HG03342 (cell line): Measurements from ENCODE around the gene SEPSECS.

Source experiments
- ATAC-seq: cut with Tn5 transposase; IDR thresholded peaks from one replicate; pipeline ENCODE4 v1.9.1; 2021; ENCODE audit warnings: mild to moderate bottlenecking, moderate library complexity; ENCODE audit not compliant: unreplicated experiment

The SEPSECS gene

DNA sequence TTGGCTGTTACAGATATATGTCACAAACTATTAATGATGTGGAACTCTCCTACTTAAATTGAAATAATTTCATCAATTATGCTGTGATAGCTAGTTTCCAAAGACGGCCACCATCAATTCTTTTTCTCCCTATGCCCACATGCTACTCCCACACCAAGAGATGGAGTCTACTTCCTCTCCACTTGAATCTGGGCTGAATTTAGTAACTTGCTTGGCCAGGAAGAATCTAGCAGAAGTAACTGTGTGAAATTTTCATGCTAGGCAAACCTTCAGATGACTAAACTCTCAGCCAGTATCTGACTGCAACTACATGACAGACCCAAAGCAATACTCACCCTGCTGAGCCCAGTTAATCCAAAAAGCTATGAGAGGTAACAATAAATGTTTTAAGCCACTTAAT, 3.2 kb downstream of the SEPSECS start:
- no peak for ATAC-seq

DNA sequence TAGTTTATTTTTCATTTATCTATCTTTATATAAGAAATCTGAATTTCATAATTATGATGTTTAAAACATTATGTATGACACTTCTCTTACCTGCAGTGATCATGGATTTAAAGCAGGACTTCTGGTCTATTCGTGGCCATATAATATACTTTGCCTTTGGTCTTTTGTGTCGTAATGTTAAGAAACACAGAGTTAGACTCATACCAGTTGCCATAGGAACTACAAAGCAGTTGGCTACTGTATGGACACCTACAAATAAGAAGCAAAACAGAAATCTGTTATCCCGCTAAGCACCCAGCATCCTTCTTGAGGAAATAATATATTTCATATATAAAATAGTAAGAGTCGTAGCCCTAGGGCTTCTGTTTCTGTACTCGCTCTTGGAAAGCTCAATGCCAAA, 4.3 kb downstream of the SEPSECS start:
- ATAC-seq = no peak

DNA sequence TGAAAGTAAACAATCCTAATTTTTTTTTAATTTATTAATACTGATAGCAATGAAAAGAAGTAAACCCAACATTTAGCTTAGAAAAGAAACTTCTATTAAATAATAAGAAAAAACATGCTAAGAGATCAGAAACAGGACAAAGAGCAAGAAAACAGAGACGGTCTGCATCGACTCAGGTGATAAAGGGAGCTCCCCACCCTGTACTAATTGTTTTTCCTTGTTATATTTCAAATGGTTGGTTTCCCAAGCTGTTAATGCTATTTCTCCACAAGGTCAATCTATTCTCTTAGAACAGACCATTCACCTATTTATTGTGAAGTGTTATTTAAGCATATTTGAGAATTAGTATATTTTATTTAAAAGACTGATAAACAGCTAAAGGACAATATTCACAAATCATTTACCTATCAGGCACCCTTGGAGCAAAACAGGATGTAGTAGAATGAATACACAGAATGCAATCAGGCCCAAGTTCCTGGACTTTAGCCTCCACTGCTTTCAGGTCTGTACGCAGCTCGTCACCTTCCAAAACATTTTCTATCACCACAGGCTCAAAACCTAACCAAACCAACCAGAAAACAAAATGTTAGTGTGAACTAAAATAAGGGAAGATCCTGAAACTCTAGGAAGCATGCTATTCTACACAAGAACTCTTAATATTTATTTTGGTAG, 5.5 kb downstream of the SEPSECS start:
- no peak for ATAC-seq

DNA sequence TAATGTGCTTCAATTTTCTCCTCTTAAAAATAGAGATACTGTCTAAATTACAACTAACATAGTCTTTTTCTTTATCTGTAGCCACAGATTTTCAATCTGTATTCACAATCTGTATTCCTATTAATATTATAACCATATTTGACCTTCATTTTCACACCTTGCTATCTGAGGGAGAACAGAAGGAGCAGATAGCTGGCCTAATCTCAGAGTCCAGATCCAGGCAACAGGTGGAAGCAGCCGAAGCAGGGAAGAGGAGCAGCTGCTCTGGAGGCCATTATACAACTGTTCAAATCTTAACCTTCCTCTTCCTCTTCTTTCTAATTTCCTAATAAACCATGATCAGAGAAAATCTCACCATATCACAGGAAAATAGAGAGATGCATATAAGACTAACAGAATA, 14.2 kb downstream of the SEPSECS start:
- ATAC-seq = no peak

GRCh38 chr4:25144870-25145481, 15.3 kb downstream of the SEPSECS start:
- ATAC-seq = no peak

DNA sequence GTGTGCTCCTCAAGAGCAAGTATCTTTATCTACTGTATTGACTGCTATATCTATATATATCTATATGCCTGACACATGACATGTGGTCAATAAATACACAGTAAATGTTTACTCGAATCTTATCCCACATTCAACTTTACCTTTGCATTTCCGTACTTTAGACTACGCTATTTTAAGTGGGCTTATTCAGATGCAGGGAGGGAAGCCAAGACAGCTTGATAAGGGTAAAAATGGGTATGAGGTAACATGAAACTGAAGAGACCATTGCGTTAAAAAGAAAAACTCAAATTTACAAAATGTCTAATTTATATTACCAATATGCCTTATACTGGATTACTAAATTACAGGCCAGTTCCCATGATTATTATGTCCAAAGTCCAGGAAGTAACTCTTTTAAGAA, 17.8 kb downstream of the SEPSECS start:
- ATAC-seq = no peak

- no peak for ATAC-seq
Observed at GRCh38 chr4:25141592-25141991, 18.7 kb downstream of the SEPSECS start.

GRCh38 chr4:25133132-25133531, 27.1 kb downstream of the SEPSECS start:
- no peak for ATAC-seq

- ATAC-seq = no peak
Observed at GRCh38 chr4:25131926-25132325, 28.3 kb downstream of the SEPSECS start.

DNA sequence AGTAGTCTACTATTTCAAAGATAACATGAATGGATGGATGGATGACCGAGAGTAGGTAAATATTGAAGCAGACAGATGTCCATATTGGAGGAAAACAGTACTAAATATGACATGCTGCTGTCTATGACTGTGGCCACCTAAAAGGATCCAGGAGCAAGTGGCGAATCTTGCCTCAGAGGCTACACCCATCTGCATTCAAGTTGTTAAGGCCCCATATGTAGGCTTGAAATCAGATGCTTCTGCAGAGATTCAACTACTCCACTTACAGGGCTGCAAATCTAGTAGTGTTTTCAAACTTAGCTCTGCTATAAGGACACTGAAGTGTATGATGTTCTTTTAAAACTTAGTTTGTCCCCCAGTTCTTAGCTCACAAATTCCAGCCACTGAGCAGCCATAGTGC, 28.9 kb downstream of the SEPSECS start:
- ATAC-seq = no peak

DNA sequence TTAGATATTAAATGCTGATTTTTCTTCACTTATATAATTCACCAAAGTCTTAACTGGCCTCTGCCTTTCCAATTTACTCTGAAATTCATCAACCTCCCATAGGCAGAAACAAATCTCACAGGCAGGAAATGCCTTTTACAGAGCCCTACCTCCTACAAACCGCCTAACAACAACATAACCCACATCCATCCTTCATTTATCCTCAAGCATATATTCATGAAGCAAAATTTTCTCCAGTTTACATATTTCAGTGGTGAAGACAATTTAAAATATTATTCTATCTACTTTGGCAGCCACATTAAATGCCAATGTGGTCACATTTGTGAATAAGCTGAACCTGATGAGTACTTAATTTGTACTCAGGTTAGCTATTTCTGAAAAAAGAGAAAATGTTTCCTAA, 30.3 kb downstream of the SEPSECS start:
- no peak for ATAC-seq

GRCh38 chr4:25128671-25129070, 31.6 kb downstream of the SEPSECS start:
- ATAC-seq = no peak

DNA sequence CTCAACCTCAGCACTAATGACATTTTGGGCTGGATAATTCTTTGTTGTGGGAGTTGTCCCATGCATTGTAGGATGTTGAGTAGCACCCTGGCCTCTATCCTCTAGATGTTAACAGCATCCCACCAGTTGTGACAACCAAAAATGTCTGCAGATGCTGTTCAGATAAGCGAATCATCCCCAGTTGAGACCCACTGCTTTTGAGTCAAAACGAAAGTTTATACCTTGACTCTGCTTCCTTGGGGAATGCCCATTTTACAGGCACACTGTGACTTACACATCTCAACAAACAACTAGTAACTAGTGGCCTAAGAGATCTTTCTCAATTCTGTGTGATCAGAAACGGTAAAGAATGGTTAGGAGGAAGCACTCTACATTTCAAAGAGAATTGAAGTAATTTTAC, 37.0 kb downstream of the SEPSECS start:
- peak; percentile 98 for ATAC-seq

DNA sequence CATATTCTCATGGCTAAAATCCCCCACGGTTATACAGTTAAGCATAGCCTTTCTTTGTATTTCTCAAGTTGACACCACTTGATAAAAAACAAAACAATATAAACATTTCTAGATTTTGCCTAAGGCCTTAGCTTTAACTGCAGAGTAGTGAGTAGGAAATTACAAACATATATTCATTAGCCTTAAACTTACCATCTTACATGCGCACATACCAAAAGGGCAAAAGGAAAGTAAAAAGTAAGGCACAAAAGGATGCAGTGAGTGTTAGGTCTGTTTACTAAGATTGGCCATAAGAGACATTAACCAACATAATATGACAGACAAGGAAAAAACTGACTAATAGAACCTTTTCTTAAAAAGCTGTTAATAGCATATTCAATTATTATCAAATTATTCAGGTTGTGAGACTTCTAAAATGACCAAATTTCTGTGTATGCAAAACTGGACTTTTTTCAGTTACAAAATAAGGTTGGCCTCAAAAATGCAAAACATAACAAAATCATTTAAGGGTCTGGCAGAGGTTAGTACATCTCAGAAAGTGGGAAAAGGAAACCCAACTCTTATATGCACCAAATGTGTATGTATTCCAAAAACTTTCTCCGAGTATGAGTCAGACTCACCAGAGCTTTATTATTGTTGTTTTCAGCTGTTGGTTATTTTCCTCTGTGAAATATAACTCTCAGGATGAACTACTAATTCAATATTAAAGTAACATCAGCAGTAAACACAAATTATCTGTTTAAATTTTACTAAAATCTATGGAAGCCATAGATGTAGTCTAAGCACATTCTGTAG, 39.9 kb downstream of the SEPSECS start:
- ATAC-seq = no peak

DNA sequence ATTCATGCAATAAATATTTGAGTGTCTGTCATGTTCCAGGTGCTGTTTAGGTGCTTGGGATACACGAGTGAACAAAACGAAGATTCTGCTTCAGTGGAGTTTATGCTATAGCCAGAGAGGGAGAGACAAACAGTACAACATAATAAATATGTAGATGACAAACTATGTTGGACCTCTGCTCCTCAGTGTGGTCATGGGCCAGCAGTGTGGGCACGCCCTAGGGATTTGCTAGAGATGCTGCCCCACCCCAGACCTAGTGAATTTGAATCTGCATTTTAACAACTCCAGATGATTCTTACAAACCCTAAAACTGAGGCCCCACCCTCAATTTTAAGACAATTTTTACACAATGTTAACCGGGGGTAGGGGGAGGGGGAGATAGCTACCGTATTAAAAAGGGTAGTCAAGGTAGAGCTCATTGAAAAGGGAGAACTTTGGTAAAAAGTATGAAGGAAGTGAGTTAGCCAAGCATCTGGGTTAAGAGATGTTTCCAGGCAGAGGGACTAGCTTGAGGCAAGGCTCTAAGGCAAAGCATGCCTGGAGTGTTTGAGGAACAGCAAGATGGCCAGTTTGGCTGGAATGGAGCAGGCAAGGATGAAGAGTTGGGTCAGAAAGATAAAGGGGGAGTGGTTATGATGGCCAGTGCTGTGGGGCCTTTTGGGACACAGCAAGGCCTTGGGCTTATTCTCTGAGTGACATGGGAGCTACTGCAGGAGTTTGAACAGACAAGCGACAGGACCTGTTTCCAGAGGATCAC, 42.4 kb downstream of the SEPSECS start:
- no peak for ATAC-seq

- no peak for ATAC-seq
Observed at GRCh38 chr4:25117274-25117673, 43.0 kb downstream of the SEPSECS start.

- ATAC-seq = no peak
Observed at GRCh38 chr4:25113915-25114904, 46.0 kb downstream of the SEPSECS start.

DNA sequence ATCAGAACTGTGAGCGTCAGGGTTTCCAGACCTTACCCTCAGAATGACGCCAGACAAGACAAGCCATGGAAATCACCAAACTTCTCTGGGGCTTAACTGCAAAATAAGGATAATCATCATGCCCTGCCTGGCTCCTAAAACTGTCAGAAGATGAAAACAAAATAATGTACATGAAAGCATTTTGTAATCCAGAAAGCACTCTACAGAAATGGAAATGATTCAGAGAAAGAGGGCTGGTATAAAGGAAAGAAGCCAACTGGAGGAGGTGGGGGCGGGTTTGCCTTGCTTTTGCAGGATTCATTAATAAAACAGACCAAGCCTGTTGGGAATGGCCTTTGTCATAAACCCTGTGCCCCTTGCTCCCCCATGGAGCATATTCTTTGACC, 47.3 kb downstream of the SEPSECS start:
- no peak for ATAC-seq

- ATAC-seq = no peak
Observed at GRCh38 chr4:25112366-25112994, 47.8 kb downstream of the SEPSECS start.
